ENCODE data around the gene RASAL2.

DNA sequence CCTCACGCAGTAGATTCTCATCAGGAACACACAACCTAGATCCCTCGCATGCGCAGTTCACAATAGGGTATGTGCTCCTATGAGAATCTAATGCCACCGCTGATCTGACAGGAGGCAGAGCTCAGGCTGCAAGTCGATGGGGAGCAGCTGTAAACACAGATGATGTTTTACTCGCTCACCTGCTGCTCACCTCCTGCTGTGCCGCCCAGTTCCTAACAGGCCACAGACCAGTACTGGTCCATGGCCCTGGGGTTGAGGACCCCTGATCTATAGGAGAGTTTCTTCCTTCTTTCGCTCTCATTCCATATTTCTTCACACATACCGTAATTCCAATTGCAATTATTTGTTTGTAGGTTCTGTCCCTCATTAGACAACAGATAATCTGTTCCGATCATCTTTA, 299.5 kb downstream of the RASAL2 start:
- TF ChIP-seq POLR2A (IDR thresholded peaks at IDR 0.05) = no peak
- TF ChIP-seq, protein P1, sequence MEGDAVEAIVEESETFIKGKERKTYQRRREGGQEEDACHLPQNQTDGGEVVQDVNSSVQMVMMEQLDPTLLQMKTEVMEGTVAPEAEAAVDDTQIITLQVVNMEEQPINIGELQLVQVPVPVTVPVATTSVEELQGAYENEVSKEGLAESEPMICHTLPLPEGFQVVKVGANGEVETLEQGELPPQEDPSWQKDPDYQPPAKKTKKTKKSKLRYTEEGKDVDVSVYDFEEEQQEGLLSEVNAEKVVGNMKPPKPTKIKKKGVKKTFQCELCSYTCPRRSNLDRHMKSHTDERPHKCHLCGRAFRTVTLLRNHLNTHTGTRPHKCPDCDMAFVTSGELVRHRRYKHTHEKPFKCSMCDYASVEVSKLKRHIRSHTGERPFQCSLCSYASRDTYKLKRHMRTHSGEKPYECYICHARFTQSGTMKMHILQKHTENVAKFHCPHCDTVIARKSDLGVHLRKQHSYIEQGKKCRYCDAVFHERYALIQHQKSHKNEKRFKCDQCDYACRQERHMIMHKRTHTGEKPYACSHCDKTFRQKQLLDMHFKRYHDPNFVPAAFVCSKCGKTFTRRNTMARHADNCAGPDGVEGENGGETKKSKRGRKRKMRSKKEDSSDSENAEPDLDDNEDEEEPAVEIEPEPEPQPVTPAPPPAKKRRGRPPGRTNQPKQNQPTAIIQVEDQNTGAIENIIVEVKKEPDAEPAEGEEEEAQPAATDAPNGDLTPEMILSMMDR (IDR thresholded peaks at IDR 0.05) = no peak

All from thyroid gland (tissue), 4 donors.